ENCODE measurements around the gene S100A13. TPM values are rescaled to one million over a fixed set of nuclear protein-coding genes. Genes with fewer than 3 reads are reported as not detected.

The S100A13 gene
- total RNA-seq, 1 experiment from 2014 or later = 55.0 TPM

DNA sequence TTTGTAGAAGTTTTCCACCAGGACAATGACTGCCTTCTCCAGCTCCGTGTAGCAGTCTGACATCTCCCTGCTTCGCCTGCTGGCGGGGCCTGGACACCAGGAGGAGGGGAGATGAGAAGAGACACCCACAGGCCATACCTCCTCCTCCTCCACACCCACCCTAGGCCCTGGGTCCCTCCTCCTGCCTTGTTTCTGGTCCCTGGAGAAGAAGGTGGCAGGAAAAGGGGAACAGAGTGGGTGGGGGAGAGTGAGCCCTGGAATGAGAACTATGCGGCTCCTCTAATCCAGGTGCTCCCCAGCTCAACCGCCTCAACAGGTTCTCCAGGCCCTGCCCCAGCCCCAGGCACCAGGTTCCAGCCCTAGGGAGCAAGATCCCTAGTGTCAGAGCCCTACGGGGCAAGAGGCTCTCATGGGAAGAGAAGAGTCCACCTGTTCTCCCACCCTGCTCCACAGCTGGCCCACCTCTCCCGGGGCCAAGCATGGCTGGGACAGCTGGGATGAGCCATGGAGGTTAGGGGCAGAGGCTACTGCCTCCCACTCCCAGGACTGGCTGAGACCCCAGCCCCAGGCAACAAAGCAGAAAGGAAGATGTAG lies 19.1 kb downstream of the S100A13 start:
- TF ChIP-seq, protein P1, sequence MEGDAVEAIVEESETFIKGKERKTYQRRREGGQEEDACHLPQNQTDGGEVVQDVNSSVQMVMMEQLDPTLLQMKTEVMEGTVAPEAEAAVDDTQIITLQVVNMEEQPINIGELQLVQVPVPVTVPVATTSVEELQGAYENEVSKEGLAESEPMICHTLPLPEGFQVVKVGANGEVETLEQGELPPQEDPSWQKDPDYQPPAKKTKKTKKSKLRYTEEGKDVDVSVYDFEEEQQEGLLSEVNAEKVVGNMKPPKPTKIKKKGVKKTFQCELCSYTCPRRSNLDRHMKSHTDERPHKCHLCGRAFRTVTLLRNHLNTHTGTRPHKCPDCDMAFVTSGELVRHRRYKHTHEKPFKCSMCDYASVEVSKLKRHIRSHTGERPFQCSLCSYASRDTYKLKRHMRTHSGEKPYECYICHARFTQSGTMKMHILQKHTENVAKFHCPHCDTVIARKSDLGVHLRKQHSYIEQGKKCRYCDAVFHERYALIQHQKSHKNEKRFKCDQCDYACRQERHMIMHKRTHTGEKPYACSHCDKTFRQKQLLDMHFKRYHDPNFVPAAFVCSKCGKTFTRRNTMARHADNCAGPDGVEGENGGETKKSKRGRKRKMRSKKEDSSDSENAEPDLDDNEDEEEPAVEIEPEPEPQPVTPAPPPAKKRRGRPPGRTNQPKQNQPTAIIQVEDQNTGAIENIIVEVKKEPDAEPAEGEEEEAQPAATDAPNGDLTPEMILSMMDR (conservative IDR thresholded peaks at IDR 0.05) = no peak
- Mint-ChIP-seq H3K36me3 (ENCODE audit: insufficient read depth in 1 of 3, low read depth in 3 of 3) (peaks cover 0 to 6% (median 4%) of the 10 kb centered on the region in 3 experiments; a peak in 3 of 7 replicates), H3K9me3 (no peaks in the 10 kb centered on the region), H3K4me3 (0 out of 5 replicates have a peak overlapping the region, but pooled peaks of 1 of the 2 experiments have one; percentile 23), H3K4me1 (peaks cover 34 to 44% of the 10 kb centered on the region in 2 experiments), H3K27me3 (ENCODE audit: low read depth) (peaks cover 2% of the 10 kb centered on the region), H3K27ac (peak overlapping the region in 1 of 3 experiments; percentile 78; a peak in 1 of 7 replicates)
- Histone ChIP-seq H3K23ac (ENCODE audit: insufficient read length, low read depth, low read length) (no peak overlapping the region), H2BK12ac (ENCODE audit: insufficient read length, low read depth, low read length) (no peak overlapping the region), H4K20me1 (ENCODE audit: control insufficient read depth, insufficient read depth, insufficient read length) (no peaks in the 10 kb centered on the region), H3K79me2 (ENCODE audit: insufficient read depth, low read length) (no peaks in the 10 kb centered on the region), H4K5ac (ENCODE audit: insufficient read length, low read depth, low read length) (no peak overlapping the region), H3K79me1 (ENCODE audit: insufficient read depth, low read depth, low read length, poor library complexity, severe bottlenecking) (no peaks in the 10 kb centered on the region), H3K14ac (ENCODE audit: insufficient read depth, low read length) (peak overlapping the region; percentile 45; the same call in 1 of the 2 replicates), H3T11ph (ENCODE audit: low read length) (no peak overlapping the region), H2AK5ac (ENCODE audit: insufficient read length, low read length) (no peak overlapping the region), H3K4me2 (ENCODE audit: insufficient read depth, insufficient read length, low read length) (no peak overlapping the region), H4K91ac (ENCODE audit: insufficient read length, low read depth, low read length) (no peak overlapping the region), H4K8ac (replicated peaks; ENCODE audit: insufficient read length, low read depth, low read length) (no peak overlapping the region), H2BK120ac (ENCODE audit: low read depth, low read length, poor library complexity, severe bottlenecking) (no peak overlapping the region), H3K56ac (ENCODE audit: insufficient read length, low read depth, low read length) (no peak overlapping the region), H3K27ac (ENCODE audit: insufficient read length, low read depth, low read length) (no peak overlapping the region), H3K9ac (ENCODE audit: extremely low read depth, insufficient read length, low read length) (no peak overlapping the region), H3K23me2 (ENCODE audit: insufficient read length, low read depth, low read length, poor library complexity, severe bottlenecking) (peaks cover 3% of the 10 kb centered on the region), H2BK5ac (ENCODE audit: insufficient read length, low read length) (no peak overlapping the region), H2BK20ac (ENCODE audit: low read depth, low read length, poor library complexity, severe bottlenecking) (no peak overlapping the region), H2BK15ac (ENCODE audit: low read depth, low read length) (no peak overlapping the region), H3K9me3 (ENCODE audit: control insufficient read depth, low read depth, low read length) (no peaks in the 10 kb centered on the region), H3K18ac (ENCODE audit: insufficient read length, low read depth, low read length) (peak overlapping the region; percentile 27), H3K4ac (ENCODE audit: low read depth, low read length) (no peak overlapping the region), H2AFZ (ENCODE audit: low read length) (no peak overlapping the region), H3K27me3 (ENCODE audit: insufficient read depth, low read length) (no peaks in the 10 kb centered on the region), H3K4me1 (ENCODE audit: insufficient read depth, low read length) (peaks cover 9% of the 10 kb centered on the region; the same call in 1 of the 2 replicates)
- DNase-seq = no peak
- WGBS (ENCODE audit: extremely low coverage, insufficient read length, low lambda C conversion rate) = no CpG with 5 or more reads among the region's 7 CpGs

All from H9 (cell line).